ENCODE data around the gene DUSP18.
"Not testable (repeated sequence)": the region's sequence is repeated elsewhere in the genome, so short reads cannot be mapped to it uniquely, and the experiment has no call there.

Gene DUSP18

DNA sequence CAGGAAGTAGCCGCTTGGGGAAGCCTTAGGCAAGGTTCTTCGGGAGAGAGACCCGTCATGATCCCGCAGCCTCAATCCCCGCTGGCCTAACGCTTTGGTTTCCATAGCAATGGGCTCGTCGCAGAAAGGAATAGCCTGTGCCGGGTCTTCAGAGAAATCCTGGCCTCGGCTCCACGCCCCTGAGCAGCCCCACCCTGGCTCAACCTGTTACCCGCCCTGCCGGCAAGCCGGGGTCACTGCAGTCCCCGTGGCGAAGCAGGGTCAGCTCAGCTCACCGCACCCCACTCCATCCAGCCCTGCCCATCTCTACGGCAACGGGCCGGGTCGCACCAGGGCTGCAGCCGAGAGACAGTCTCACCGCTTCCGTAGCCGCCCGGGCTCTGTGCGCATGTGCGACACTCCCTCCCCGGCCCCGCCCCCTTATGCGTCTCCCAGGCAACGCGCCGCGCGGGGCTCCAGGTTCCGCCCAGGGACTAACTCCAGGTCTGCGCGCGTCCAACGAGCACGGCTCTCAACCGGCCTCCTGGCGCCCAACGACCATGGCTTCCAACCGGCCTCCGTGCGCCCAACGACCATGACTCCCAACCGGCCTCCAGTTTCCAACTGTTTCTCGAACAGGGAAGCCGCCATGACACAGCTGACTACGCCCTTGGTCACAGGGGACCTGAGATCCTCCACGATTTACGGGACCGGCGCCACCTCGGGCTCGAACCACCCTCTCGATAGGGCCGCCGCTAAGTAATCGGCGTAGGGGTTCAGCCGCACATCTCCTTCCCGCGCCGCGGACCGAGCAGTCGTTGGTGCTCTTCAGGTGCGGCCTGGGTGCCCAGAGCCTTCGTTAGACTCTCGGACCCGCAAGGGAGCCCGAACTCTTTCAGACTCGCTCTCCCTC, at the start of gene DUSP18:
Gene DUSP18, minus strand, starts transcription at position 382 of the 892 bp plus-strand sequence. CDS start 3,872 bp downstream, outside the sequence.
- peak; percentile 91 to 96 for DNase-seq

DNA sequence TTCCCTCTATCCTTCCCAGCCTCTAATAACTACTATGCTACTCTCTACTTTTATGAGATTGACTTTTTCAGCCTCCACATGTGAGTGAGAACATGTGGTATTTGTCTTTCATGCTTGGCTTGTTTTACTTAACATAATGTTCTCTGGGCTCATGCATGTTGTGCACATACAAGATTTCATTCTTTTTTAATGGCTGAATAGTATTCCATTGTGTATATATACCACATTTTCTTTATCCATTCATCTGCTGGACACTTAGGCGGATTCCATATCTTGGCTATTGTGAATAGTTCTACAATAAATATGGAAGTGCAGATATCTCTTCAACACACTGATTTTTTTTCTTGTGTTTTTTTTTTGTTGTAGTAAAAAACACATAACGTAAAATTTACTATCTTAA, 46.4 kb upstream of the DUSP18 start:
- no peak for DNase-seq

DNA sequence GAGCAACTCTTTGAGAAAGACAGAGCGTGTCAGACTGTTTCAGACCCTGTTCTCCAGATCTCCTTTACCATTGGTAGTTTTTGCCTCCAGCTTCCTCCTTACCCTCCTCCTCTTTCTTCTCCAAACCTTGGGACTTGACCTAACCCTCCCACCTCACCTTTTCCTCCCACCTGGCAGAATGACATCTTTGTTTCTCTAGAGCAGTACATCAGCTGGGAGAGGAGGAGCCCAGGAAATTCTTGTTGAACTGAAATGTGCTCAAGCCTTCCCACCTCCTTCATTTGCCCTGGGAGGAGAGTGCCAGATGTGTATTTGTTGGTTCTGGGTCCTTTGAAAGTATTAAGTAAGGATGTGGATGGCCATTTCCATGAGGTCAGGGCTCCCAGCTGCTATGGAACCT, 44.4 kb upstream of the DUSP18 start:
- DNase-seq = no peak

DNA sequence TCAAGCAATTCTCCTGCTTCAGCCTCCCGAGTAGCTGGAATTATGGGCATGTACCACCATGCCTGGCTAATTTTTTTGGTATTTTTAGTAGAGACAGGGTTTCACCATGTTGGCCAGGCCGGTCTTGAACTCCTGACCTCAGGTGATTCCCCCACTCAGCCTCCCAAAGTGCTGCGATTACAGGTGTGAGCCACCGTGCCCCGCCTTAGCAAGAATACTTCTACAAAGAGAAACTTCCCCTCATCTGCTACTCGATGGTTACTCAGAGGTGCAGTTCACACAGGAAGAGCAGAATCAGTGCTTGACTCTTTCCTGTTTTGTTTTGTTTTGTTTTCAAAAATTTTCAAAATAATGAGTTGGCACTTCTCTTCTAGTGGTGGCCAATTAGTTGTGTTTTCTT, 42.3 kb upstream of the DUSP18 start:
- DNase-seq = peak; percentile 3 to 57

DNA sequence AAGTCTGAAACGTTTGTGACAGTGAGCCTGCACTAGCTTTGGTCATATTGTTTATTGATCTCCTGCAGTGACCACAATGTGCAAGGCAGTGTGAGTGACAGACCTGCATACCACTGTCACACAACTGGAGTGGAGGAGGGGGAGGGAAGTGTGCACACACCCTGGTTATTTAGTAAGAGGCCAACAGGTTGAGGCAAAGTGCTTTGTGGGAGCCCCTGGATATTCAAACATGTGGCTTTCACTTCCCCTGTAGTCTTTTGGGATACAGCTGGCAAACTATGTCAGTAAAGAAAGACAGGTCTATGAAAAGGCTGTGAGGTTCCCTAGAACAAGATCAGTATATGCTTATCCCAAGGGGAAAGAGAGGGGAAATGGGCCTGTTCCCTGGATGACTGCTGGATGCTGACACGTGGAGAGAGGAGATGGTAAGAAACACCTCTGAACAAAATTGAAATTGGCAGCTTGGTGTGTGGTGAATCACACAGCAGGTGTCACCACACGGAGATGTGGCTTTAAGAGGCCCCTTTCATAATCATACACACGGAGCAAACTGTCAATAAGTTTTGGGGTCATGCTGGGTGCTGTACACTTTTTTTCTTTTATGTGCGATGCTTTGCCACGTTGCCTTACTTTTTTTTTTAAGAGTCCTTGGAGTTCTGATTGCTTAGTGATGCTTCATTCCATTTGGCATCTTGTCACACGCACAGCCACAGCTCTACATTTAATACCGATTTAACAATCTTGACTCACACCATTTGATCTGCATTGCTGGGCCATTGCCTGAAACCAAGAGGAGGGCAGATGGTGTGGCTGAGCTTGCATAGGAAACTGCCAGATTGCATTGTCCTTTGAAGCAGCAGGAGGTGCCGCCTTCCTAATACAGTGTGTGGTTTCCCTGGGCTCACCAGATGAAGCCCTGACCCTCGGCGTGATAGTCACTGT, 38.3 kb upstream of the DUSP18 start:
- DNase-seq = no peak

DNA sequence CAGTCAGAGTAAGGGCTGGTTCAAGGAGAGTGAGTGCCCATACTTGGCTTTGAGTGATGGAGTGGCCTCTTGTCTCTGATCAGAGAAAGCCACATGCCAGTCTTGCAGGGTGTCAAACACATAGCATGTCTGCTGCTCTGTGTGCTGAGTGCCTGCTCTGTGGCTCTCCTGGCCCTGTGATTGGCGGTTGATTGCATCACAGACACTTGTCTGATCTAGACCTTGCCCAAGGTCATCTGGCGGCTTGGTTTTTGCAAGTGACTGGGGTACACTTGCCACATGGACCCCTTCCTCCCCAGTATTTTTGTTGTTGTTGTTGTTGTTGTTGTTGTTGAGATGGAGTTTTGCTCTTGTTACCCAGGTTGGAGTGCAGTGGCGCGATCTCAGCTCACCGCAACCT, 37.3 kb upstream of the DUSP18 start:
- no peak for DNase-seq

DNA sequence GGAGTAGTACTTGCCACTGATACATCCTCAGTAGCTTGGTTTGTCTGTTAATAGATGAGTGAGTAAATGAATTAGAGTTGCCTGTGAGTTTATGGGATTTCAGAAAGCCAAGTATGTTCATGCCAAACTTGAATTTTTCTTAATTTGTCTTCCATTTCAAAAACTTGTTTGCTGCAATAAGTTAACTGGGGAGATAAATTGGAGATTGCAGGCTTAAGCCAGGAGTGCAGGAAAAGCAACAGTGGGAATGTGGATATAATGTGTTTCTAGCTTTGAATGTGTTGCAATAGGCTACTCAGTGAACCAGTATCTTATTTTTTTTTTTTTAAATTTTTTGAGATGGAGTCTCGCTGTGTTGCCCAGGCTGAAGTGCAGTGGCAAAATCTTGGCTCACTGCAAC, 35.2 kb upstream of the DUSP18 start:
- no peak for DNase-seq

DNA sequence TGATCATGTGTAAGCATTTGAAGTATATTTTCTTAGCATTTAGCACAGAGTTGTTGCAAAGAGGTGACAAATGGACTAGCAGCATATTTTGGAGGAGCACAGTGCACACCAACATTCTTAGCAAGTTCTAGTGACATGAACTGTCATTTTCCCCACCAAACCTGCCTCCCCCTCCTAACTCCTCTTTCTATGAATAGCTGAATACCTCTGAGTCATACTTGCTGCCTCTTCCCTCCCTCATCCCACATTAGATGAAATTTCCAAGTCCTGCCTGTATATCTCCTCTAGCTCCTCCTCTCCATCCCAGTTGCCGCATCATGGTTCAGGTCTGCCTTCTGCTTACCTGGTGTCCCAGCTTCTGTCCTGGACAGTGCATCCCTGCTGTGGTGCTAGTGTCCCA, 34.2 kb upstream of the DUSP18 start:
- DNase-seq = no peak

DNA sequence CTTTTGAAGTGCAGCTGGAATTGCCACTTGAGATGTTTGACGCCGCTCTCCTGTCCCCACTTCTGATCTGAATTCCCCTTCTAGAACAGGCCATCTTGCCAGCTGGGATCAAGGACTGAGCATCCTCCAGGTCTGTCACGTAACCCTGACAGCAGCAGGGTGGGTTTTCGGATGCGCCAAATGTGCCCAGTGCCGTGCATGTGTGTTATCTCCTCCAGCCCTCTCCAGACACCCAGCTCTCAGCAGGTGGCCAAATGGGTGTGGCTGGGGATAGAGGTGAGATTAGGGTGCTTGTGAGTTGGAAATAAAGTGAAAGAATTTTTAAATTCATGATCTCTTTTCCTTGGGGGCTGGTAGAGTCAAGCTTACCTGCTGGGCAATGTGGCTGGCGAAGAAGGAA, 30.3 kb upstream of the DUSP18 start:
- DNase-seq = no peak

DNA sequence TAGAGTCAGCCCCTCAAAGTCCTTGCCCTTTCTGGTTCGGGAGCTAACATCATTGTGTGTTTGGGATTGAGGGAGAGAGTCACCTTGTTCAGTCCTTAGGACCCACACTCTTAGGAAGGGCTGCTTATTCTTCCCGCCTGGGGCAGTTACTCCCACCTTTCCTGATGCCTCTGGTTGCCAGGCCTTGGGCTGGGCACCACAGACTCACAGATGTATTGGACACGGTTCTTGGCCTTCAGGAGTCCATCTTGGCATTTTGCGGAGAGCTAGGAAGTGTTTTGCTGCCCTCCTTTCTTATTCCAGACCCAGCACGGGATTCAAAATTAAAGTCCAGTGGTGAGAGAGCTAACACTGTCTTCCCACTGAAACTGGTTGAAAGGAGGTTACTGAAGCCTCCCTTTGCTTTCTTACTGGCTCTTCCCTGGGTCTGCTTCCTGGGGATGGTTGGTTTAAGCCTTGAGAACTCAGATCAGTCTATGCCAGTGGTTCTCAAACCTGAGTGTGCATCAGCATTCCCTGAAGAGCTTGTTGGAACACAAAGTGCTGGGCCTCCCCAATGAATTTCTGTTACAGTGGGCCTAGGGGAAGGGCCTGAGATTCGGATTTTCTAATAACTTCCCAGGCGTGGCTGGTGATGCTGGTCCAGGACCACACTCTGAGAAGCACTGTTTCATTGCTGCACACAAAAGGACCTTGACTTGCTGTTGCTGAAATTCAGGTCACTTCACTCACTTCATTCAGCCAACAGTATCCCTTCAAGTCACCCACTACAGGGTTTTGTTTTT, 28.4 kb upstream of the DUSP18 start:
- no peak for DNase-seq

DNA sequence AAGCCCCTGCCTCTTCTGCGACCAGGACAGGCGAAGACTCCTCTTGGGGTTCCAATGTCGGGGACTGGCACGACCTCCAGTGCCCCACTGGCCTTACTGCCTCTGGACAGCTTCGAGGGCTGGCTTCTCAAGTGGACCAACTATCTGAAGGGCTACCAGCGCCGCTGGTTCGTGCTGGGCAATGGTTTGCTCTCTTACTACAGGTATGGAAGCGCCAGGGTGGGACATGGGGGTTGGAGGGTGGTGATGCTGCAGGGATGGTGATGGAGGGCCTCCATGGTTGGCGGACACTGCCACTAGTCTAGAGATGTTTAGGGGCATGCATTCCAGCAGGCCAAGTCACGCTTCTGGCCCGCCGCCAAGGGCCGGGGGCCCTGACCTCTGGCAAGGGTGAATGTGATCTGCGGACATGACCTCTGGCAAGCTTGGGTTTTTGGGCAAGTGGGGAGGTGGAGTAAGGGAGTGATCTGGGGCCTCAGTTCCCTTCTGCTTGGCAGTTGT, 27.7 kb upstream of the DUSP18 start:
- DNase-seq = no peak

DNA sequence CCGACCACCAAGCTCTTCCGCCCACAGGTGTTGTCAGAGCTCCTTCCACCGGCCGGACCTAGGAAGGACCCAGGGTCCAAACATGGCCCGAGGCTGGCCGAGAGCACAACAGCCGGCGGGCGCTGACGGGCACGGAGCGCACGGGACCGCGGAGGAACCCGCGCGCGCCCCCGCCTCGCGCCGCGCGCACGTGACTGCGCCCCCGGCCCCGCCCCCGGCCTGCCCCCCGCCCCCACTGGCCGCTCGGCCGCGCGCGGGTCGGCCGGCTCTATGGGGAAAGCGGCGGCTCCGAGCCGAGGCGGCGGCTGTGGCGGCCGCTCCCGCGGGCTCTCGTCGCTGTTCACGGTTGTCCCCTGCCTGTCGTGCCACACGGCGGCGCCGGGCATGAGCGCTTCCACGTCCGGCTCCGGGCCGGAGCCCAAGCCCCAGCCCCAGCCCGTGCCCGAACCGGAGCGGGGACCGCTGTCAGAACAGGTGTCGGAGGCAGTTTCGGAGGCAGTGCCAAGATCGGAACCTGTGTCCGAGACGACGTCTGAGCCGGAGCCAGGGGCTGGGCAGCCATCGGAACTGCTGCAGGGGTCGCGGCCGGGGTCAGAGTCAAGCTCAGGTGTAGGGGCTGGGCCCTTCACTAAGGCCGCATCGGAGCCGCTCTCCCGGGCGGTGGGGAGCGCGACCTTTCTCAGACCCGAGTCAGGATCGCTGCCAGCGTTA, 27.1 kb upstream of the DUSP18 start, which contains the start of gene OSBP2:
Gene OSBP2, plus strand, starts transcription at position 235 of the 711 bp plus-strand sequence. Its CDS starts 36 bp downstream, at position 271.
- DNase-seq = peak; percentile 6 to 37

DNA sequence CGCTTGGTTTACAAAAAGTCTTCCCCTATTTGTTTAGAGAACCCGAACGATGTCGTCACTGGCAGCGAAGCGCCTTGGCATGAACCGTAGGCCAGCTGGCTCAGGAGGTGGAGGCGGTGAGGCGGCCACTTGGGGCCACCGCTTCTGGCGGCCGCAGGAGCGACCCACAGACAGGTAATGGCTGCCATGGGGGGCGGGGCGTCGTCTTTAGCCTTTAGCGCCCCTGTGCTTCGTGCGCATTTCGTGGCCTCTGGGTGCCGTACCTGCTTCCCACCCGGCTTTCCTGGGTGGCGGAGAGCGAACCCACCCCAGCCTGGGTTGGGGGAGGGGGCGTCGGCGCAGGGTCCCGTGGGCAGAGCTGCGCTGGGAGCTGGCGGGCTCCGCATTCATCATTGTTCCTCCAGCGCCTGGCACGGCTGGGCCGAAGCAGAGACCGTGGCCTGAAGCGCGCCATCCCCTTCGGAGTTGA, 26.5 kb upstream of the DUSP18 start:
- peak; percentile 50 to 59 for DNase-seq

DNA sequence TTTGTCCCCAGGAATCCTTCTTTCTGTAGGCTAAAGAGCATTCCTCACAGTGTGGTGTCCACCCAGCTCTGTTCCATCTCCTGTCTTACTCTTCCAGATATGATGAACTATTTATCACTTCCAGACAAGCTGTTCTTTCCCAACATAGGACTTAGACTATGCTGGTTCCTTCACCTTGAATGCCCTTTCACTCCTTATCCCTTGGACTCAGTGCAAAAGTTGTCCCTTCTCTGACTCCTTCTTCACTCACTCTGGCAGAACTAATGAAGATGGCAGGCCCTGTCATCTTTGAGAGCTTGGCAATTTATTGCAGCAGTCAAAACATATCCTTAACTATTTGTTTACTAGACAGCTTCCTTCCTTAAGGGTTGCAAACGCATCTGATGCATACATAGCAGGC, 23.5 kb upstream of the DUSP18 start:
- DNase-seq = no peak

DNA sequence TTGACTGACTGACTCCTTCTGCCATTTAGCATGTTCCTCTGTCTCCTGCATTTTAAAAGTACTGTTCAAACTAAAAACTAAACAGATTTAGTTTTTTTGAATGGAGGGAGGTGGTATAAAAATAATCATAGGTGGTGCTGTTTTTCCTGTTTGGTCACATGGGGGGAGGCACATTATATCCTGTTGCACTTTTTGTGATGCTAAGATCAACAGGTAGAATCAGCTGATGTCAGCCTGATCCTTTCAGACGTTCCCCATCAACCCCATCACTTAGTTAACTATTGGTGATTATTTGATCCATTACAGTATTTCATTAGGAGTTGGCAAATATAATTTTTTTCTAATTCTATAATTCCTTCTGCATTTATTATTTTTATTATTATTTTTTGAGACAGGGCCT, 21.9 kb upstream of the DUSP18 start:
- DNase-seq = no peak

DNA sequence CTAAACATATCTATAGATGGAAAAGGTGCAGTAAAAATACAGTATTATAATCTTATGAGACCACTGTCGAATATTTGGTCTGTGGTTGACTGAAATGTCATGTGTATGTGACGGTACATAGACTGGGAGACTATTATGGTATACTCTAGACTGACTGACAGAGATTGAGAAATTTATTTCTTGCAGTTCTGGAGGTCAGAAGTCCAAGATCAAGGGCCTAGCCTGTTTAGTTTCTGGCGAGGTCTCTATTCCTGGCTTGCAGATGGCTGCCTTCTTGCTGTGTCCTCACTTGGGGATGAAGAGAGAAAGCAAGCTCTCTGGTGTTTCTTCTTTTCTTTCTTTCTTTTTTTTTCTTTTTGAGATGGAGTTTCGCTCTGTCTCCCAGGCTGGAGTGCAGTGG, 19.7 kb upstream of the DUSP18 start:
- no peak for DNase-seq

DNA sequence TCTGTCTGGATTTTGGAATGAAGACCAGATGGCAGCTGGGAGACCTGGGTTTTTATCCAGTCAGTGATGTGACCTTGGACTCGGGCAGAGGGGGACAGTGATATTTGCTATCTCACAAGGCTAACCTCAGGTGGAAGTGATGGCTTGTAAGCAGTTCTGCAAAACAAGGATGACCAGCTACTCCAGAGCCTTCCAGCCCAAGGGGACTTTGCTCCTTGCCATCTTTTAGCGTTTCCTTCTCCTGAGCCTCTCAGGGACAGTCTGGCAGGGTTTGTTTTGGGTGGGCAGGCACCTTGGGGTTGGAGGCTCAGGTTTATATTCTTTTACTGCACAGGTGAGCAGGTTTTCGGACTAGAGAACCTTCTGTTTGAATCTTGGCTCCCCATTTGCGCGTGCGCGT, 17.5 kb upstream of the DUSP18 start:
- DNase-seq = no peak

DNA sequence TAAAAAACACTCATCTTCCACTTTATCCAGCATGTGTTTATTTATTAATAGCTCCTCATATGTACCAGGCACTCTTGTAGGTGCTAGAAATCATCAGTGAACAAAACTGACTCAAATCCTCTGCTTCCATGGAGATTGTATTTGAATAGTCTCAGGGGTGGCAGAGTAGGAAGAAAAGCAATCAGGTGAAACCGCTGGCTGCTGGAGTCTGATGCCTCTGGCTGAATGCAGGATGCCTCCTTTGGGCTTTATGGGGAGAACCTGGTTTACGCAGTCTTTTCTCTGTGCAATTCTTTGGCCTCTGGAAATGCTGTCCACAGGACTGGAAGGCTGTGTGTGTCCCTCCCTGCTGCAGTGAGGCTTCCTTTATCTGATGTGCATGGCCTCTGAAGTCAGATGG, 14.2 kb upstream of the DUSP18 start:
- DNase-seq = no peak

DNA sequence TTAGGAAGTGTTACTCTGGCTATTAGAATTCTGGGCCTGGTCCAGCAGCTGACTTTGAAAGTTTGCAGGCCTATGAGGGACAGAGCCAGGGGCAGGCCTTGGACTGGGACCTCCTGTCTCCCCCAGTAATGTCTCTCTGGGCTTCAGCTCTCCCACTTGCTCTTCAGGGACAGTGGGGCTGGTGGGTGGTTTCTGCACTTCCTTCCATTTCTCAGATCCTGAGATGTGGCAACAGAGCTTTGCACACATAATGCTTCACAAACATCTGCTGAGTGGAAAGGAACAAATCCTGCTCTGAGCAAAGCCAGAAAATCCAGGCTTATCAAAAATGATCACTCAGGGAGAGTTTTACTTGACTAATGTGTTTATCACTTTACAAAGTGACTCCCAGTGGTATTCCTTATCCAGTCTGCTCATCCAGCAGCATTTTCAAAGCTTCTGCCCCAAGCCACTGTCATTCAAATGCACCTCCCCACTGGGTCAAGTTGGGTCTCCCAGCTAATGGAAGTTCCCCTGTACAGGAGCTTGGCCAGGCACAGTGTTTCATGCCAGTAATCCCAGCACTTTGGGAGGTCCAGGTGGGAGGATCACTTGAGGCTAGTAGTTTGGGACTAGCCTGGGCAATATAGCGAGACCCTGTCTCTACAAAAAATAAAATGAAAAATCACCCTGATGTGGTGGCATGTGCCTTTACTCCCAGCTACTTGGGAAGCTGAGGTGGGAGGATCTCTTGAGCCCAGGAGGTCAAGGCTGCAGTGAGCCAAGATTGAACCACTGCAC, 13.5 kb upstream of the DUSP18 start:
- DNase-seq = no peak

DNA sequence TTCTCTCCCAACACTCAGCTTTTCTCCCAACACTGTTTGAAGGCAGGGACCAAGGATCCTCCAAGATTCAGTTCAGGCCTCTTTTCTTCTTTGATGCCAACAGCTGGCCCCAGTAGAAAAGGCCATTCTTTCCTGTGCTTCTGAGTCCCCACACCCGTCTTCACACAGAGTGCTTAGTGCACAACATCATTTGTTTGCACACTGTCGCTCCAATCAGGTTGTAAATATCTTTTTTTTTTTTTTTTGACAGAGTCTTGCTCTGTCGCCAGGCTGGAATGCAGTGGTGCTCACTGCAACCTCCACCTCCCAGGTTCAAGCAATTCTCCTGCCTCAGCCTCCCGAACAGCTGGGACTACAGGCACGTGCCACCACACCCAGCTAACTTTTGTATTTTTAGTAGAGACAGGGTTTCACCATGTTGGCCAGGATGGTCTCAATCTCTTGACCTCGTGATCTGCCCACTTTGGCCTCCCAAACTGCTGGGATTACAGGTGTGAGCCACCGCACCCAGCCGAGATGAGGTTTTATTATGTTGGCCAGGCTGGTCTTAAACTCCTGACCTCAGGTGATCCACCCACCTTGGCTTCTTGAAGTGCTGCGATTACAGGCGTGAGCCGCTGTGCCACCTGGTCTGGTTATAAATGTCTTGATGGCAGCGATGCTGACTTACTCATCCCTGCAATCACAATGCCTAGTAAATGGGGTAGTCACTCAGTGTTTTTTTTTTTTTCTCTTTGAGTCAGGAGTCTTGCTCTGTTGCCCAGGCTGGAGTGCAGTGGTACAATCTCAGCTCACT, 12.4 kb upstream of the DUSP18 start:
- DNase-seq = not testable (repeated sequence)
